ENCODE results near the gene IL4R. TPM values are rescaled to one million over a fixed set of nuclear protein-coding genes. Genes with fewer than 3 reads are reported as not detected.

The IL4R gene
- total RNA-seq, 1 donor from 2014 or later: 85.8 TPM

- peak; percentile 90 for DNase-seq (ENCODE audit: low spot score)
Measured at GRCh38 chr16:27314161-27314723, 468 bp downstream of the IL4R start.

GRCh38 chr16:27314986-27315332 is 1.2 kb downstream of the IL4R start:
- no peak for DNase-seq (ENCODE audit: low spot score)

- DNase-seq (ENCODE audit: low spot score): peak; percentile 91
Measured at GRCh38 chr16:27315333-27316037, 1.7 kb downstream of the IL4R start.

GRCh38 chr16:27316038-27316680 is 2.4 kb downstream of the IL4R start:
- DNase-seq (ENCODE audit: low spot score): peak; percentile 16

GRCh38 chr16:27317320-27317719 is 3.5 kb downstream of the IL4R start:
- peak; percentile 88 for DNase-seq (ENCODE audit: low spot score)

GRCh38 chr16:27317738-27318391 is 4.1 kb downstream of the IL4R start:
- DNase-seq (ENCODE audit: low spot score): peak; percentile 9

- DNase-seq (ENCODE audit: low spot score): peak; percentile 89
Measured at GRCh38 chr16:27318392-27319256, 4.8 kb downstream of the IL4R start.

GRCh38 chr16:27319257-27319965 is 5.6 kb downstream of the IL4R start:
- peak; percentile 35 for DNase-seq (ENCODE audit: low spot score)

GRCh38 chr16:27320261-27321012 is 6.7 kb downstream of the IL4R start:
- DNase-seq (ENCODE audit: low spot score): peak; percentile 57

GRCh38 chr16:27321013-27321915 is 7.5 kb downstream of the IL4R start:
- DNase-seq (ENCODE audit: low spot score): peak; percentile 64

- peak; percentile 69 for DNase-seq (ENCODE audit: low spot score)
Measured at GRCh38 chr16:27322858-27323780, 9.3 kb downstream of the IL4R start.

- no peak for DNase-seq (ENCODE audit: low spot score)
Measured at GRCh38 chr16:27323781-27324561, 10.2 kb downstream of the IL4R start.

GRCh38 chr16:27324851-27325301 is 11.1 kb downstream of the IL4R start:
- DNase-seq (ENCODE audit: low spot score): no peak

- no peak for DNase-seq (ENCODE audit: low spot score)
Measured at GRCh38 chr16:27325736-27326135, 12.0 kb downstream of the IL4R start.

GRCh38 chr16:27326251-27326650 is 12.5 kb downstream of the IL4R start:
- DNase-seq (ENCODE audit: low spot score): no peak

- DNase-seq (ENCODE audit: low spot score): peak; percentile 92
Measured at GRCh38 chr16:27326738-27327585, 13.2 kb downstream of the IL4R start.

Measured in mesenteric fat pad (tissue), 1 donor.